ENCODE results near the gene SDK2. TPM values are rescaled to one million over a fixed set of nuclear protein-coding genes. Genes with fewer than 3 reads are reported as not detected.

The SDK2 gene
- total RNA-seq, 4 donors from 2014 or later = 0.18 to 3.3 (median 1.2) TPM

DNA sequence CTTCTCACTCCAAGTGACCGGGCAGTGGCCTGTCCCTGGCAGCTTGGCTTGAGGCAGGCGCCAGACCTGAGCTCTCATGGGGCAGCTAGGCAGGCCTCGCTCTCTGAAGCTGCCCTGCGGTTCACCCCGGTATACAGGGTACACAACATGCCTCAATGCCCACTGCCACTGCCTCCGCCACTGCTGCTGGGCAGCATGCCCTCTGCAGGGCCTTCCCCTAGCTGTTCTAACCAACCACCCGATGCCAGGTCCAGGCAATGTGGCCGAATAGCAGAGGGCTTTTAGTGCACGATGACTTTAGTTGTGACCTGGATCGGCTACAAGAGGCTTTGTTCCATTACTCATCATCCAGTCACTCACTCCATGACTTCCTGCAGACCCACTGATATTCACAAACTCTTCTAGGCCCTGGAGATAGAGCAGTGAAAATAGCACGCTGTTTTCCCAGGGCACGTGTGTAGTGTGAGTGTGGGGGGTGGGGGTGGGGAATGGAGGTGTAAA, 352.2 kb downstream of the SDK2 start:
- H3K4me3 ChIP-seq = peak overlapping the region in 1 of 4 donors; percentile 0
- H3K36me3 ChIP-seq = no peaks in the 10 kb centered on the region
- peak overlapping the region; percentile 52 to 87 (median 77) for H3K27ac ChIP-seq
- H3K4me1 ChIP-seq = peaks cover 0 to 87% (median 27%) of the 10 kb centered on the region in 4 donors
- TF ChIP-seq POLR2A (IDR thresholded peaks at IDR 0.05) = no peak
- TF ChIP-seq, protein P1, sequence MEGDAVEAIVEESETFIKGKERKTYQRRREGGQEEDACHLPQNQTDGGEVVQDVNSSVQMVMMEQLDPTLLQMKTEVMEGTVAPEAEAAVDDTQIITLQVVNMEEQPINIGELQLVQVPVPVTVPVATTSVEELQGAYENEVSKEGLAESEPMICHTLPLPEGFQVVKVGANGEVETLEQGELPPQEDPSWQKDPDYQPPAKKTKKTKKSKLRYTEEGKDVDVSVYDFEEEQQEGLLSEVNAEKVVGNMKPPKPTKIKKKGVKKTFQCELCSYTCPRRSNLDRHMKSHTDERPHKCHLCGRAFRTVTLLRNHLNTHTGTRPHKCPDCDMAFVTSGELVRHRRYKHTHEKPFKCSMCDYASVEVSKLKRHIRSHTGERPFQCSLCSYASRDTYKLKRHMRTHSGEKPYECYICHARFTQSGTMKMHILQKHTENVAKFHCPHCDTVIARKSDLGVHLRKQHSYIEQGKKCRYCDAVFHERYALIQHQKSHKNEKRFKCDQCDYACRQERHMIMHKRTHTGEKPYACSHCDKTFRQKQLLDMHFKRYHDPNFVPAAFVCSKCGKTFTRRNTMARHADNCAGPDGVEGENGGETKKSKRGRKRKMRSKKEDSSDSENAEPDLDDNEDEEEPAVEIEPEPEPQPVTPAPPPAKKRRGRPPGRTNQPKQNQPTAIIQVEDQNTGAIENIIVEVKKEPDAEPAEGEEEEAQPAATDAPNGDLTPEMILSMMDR (IDR thresholded peaks at IDR 0.05) = no peak
- no peaks in the 10 kb centered on the region for H3K9me3 ChIP-seq
- DNase-seq = no peak
- H3K27me3 ChIP-seq = no peaks in the 10 kb centered on the region

DNA sequence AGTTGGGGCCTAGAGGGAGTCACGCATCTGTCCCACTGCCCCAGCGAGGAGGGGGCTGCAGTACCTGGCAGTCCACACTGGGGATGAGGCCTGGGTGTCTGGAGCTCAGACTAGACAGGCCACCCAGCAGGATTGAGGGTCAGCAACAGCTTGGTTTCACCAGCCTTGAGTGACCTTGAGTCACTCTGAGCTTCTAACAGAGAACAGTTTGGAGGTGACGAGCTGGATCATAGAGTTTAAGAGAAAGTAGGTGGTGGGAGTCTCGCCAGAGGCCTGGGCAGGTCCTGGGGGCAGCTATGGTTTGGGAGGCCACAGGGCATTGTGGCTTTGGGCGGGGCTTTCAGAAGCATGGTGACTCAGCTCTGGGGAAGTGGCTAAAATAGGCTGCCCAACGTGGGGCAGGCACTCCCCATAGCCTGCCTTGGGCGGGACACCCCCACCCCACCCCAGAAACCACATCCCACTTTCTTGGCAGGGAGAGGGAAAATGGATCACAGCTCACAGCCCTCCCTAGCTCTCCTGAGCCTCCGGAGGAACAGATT, 352.9 kb downstream of the SDK2 start:
- peaks cover 0 to under 1% (median 0%) of the 10 kb centered on the region in 3 donors for H3K36me3 ChIP-seq
- no peak for TF ChIP-seq POLR2A (IDR thresholded peaks at IDR 0.05)
- TF ChIP-seq, protein P1 (IDR thresholded peaks at IDR 0.05) = no peak

DNA sequence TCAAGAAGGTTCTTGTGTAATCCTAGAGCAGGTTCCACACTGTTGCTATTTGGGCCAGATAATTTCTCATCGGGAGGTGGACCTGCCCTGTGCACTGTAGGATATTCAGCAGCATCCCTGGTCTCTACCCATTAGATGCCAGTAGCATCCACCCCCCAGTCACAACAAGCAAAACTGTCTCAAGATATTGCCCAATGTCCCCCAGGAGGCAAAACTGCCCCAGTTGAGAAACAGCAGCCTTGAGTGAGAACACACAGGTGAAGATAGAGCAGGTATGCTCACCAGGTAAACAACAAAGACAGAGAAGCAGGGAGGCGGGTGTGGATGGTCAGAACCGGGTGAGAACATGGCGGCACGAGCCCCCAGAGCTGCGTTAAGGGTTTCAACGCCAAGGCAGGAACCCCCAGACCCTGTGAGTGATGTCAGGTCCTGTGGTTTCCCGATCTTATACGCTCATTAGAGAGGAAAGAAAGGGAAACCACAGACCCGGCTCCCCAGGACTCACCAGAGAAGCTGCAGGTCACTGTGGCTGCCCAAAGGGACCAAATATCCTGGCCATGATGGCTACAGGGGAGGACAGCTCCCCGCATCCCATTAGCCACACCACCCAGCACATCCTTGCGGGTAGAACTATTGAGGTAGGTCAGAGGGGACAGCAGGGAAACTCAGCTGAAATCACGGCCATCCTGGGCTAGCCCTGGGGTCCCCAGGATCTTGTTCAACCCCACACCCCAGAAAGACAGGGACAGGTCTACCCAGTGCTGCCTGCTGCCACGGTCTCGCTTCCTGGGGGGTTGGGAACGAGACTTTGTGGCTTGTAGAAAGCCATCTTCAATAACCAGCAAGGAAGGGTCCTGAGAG, 353.6 kb downstream of the SDK2 start:
- H3K4me3 ChIP-seq = peak overlapping the region in 2 of 4 donors; percentile 0 to 14
- H3K36me3 ChIP-seq = peaks cover 0 to 7% (median 0%) of the 10 kb centered on the region in 3 donors
- TF ChIP-seq, protein P1 (IDR thresholded peaks at IDR 0.05) = no peak
- no peak for TF ChIP-seq POLR2A (IDR thresholded peaks at IDR 0.05)
- H3K27ac ChIP-seq = peak overlapping the region; percentile 52 to 87 (median 77)
- no peak for DNase-seq
- H3K4me1 ChIP-seq = peaks cover 0 to 89% (median 30%) of the 10 kb centered on the region in 4 donors
- no peaks in the 10 kb centered on the region for H3K27me3 ChIP-seq
- no peaks in the 10 kb centered on the region for H3K9me3 ChIP-seq

More for the DNA sequence above, 352.9 kb downstream of the SDK2 start:
- H3K9me3 ChIP-seq = no peaks in the 10 kb centered on the region
- H3K4me1 ChIP-seq = peaks cover 0 to 88% (median 30%) of the 10 kb centered on the region in 4 donors
- peak in 2 of 3 donors; percentile 58 to 71 for DNase-seq
- H3K27ac ChIP-seq = peak overlapping the region; percentile 52 to 87 (median 77)
- peak overlapping the region in 1 of 4 donors; percentile 0 for H3K4me3 ChIP-seq
- H3K27me3 ChIP-seq = no peaks in the 10 kb centered on the region

DNA sequence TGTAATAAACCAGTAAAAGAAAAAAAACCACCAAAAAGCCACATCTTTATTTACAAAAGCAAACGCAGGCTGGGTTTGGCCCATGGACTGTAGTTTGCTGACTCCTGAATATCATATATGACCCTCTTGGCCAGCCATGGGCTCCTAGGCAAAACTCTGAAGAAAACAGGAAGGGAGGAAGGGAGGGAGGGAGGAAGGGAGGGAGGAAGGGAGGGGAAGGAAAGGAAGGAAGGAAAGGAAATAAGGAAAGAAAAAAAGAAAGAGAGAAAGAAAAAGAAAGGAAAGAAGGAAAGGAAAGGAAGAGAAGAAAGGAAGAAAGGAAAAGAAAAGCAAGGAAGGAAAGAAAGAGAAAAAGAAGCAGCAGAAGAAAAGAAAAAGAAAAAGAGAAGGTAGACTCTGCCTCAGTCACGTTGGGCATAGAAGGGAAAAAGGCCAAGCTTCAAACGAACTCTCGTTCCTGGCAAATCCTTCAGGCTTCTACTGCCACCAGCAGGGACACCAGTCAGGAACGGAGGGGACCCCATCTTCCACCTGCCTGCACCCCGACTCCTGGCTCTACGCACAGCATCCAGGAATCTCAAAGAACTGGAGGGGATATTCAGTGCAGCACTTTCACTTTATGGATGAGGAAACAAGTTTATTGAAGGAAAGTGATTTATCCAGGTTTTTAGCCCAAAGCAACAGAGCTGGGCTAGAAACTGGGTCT, 354.5 kb downstream of the SDK2 start:
- peak overlapping the region; percentile 52 to 92 (median 77) for H3K27ac ChIP-seq
- H3K36me3 ChIP-seq = peaks cover 0 to 17% (median 0%) of the 10 kb centered on the region in 3 donors
- H3K9me3 ChIP-seq = no peaks in the 10 kb centered on the region
- TF ChIP-seq, protein P1 (IDR thresholded peaks at IDR 0.05) = peak in 1 of 6 experiments; percentile 6
- TF ChIP-seq POLR2A (IDR thresholded peaks at IDR 0.05) = no peak
- peaks cover 0 to 87% (median 30%) of the 10 kb centered on the region in 4 donors for H3K4me1 ChIP-seq
- no peaks in the 10 kb centered on the region for H3K27me3 ChIP-seq
- DNase-seq = no peak
- peak overlapping the region in 1 of 4 donors; percentile 14 for H3K4me3 ChIP-seq

Measured in Peyer's patch (tissue), 4 donors.